PC-9 (cell line): ENCODE data around the gene BORCS5.

Source experiments
- EZH2 ChIP-seq: fragments of 200-600 bp; sonication (generic); IDR thresholded peaks from 2 replicates; pipeline ENCODE4 v1.8.0; 2017; ENCODE audit warnings: antibody characterized with exemption, low read depth
- TF ChIP-seq, protein P1 (sequence below): fragments of 200-600 bp; sonication (generic); conservative IDR thresholded peaks from 2 replicates; pipeline ENCODE4 v1.6.1; 2017; ENCODE audit warnings: mixed run types, antibody characterized with exemption, mild to moderate bottlenecking, moderate library complexity

DNA sequence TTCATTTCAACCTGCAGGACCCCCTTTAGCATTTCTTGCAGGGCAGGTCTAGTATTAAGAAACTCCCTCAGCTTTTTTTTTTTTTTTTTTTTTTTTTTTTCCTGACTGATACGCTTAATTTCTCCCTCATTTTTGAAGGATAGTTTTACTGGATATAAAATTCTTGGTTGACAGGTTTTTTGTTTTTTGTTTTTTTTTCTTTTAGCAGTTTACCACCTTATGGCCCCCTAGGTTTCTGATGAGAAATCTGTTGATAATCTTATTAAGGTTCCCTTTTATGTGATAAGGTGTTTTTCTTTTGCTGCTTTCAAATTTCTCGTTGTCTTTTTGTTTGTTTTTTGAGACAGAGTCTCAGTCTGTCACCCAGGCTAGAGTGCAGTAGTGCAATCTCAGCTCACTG lies 66.5 kb downstream of the BORCS5 start:
- TF ChIP-seq EZH2: no peak
- TF ChIP-seq, protein P1, sequence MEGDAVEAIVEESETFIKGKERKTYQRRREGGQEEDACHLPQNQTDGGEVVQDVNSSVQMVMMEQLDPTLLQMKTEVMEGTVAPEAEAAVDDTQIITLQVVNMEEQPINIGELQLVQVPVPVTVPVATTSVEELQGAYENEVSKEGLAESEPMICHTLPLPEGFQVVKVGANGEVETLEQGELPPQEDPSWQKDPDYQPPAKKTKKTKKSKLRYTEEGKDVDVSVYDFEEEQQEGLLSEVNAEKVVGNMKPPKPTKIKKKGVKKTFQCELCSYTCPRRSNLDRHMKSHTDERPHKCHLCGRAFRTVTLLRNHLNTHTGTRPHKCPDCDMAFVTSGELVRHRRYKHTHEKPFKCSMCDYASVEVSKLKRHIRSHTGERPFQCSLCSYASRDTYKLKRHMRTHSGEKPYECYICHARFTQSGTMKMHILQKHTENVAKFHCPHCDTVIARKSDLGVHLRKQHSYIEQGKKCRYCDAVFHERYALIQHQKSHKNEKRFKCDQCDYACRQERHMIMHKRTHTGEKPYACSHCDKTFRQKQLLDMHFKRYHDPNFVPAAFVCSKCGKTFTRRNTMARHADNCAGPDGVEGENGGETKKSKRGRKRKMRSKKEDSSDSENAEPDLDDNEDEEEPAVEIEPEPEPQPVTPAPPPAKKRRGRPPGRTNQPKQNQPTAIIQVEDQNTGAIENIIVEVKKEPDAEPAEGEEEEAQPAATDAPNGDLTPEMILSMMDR: no peak
